OCI-LY1 (cell line): ENCODE data around the gene PIGZ.

Source experiments
- H2AFZ ChIP-seq: fragments of 200-600 bp; sonication (generic), shearing (Covaris generic); 2 replicates; pipeline ENCODE4 v1.6.0; 2014; ENCODE audit warnings: antibody characterized with exemption, mild to moderate bottlenecking, low read length
- H3F3A ChIP-seq: fragments of 200-600 bp; sonication (generic), shearing (Covaris generic); 2 replicates; pipeline ENCODE4 v1.6.0; 2014; ENCODE audit warnings: mild to moderate bottlenecking, antibody characterized with exemption, low read length, moderate library complexity; ENCODE audit not compliant: insufficient read depth
- H3K27ac ChIP-seq: fragments of 200-600 bp; sonication (generic); 2 replicates; pipeline ENCODE4 v1.5.1; 2014; ENCODE audit warnings: low read length, mixed run types, mild to moderate bottlenecking, low read depth; ENCODE audit not compliant: poor library complexity, severe bottlenecking
- H3K27me3 ChIP-seq: fragments of 200-600 bp; sonication (generic); 2 replicates; pipeline ENCODE4 v1.6.0; 2014; ENCODE audit warnings: antibody characterized with exemption, mild to moderate bottlenecking, low read length, moderate library complexity; ENCODE audit not compliant: insufficient read depth
- H3K36me3 ChIP-seq: fragments of 200-600 bp; sonication (generic); 2 replicates; pipeline ENCODE4 v1.6.1; 2014; ENCODE audit warnings: mild to moderate bottlenecking, antibody characterized with exemption, low read length, moderate library complexity, mixed read lengths; ENCODE audit not compliant: insufficient read depth
- H3K4me1 ChIP-seq: fragments of 200-600 bp; sonication (generic); 2 replicates; pipeline ENCODE4 v1.5.1; 2014; ENCODE audit warnings: mild to moderate bottlenecking, low read length, moderate library complexity; ENCODE audit not compliant: insufficient read depth, severe bottlenecking
- H3K4me2 ChIP-seq: fragments of 200-600 bp; sonication (generic), shearing (Covaris generic); 2 replicates; pipeline ENCODE4 v1.6.1; 2014; ENCODE audit warnings: low read length
- H3K4me3 ChIP-seq: fragments of 200-600 bp; sonication (generic); 2 replicates; pipeline ENCODE4 v1.5.1; 2014; ENCODE audit warnings: low read length, low read depth, mild to moderate bottlenecking, mixed read lengths; ENCODE audit not compliant: poor library complexity, severe bottlenecking
- H3K79me2 ChIP-seq: fragments of 200-600 bp; shearing (Covaris generic); 2 replicates; pipeline ENCODE4 v1.6.1; 2016; ENCODE audit warnings: mixed run types, low read length, mixed read lengths; ENCODE audit not compliant: insufficient read depth
- H3K9ac ChIP-seq: fragments of 200-600 bp; sonication (generic), shearing (Covaris generic); 2 replicates; pipeline ENCODE4 v1.6.1; 2014; ENCODE audit warnings: mild to moderate bottlenecking, low read length, mixed read lengths
- H3K9me2 ChIP-seq: fragments of 200-600 bp; sonication (generic), shearing (Covaris generic); 2 replicates; pipeline ENCODE4 v1.6.1; 2014; ENCODE audit warnings: low read depth, mild to moderate bottlenecking, low read length, mixed read lengths
- H3K9me3 ChIP-seq: fragments of 200-600 bp; shearing (Covaris generic); 2 replicates; pipeline ENCODE4 v1.6.1; 2014; ENCODE audit warnings: low read length, mixed read lengths
- H4K20me1 ChIP-seq: fragments of 200-600 bp; sonication (generic), shearing (Covaris generic); 2 replicates; pipeline ENCODE4 v1.6.0; 2016; ENCODE audit warnings: mild to moderate bottlenecking, low read length; ENCODE audit not compliant: insufficient read depth
- EZH2 ChIP-seq: fragments of 200-600 bp; sonication (generic), shearing (Covaris generic); IDR thresholded peaks from 2 replicates; pipeline ENCODE4 v1.8.0; 2017; ENCODE audit warnings: borderline replicate concordance, mixed run types, mild to moderate bottlenecking, antibody characterized with exemption, low read length, moderate library complexity, mixed read lengths
- TF ChIP-seq, protein P1 (sequence below): fragments of 200-600 bp; sonication (generic), shearing (Covaris generic); IDR thresholded peaks from 2 replicates; pipeline ENCODE4 v1.5.1; 2017; ENCODE audit warnings: mild to moderate bottlenecking, antibody characterized with exemption, low read length, moderate library complexity, mixed read lengths

Gene PIGZ

DNA sequence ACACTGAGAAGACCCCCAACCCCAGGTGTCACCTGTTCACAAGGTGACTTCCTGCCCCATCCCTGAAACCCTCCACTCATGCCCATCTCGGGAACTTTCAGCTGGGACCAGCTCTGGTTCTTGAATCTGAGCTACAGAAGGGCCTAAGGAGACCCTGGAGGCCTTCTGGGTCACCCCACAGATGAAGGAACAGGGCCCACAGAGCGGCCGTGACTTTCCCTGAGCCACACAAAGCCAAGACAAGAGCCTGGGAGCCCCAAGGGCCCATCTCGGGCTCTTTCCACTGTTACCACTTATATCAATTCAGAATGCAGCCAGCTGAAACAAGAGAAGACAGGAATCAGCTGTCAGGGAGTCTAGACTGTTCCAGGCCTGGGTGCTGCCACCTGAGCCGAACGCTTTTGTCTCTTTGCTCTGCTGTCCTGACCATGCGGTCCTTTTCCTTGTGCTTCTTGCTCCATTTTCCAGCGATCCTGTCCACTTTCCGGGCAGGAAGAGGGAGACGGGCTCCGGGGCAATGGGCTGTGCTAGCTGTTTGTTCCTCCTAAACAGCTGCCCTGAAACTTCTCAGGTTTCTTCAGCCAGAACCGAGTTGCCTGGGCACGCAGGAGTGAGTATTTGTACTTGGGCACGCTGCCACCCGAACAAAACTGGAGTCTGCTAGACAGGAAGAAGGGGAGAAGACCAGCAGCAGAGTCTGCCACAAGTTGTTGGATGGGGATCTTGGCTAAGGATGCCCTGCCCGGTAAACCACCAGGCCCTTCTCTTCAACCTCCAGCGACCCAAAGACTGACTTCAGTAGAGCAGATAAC, 28.0 kb upstream of the PIGZ start:
- no peaks in the 10 kb centered on the region for H3F3A ChIP-seq
- no peaks in the 10 kb centered on the region; the same call in 1 of the 2 replicates for H3K36me3 ChIP-seq
- no peak overlapping the region for H3K4me3 ChIP-seq
- TF ChIP-seq, protein P1, sequence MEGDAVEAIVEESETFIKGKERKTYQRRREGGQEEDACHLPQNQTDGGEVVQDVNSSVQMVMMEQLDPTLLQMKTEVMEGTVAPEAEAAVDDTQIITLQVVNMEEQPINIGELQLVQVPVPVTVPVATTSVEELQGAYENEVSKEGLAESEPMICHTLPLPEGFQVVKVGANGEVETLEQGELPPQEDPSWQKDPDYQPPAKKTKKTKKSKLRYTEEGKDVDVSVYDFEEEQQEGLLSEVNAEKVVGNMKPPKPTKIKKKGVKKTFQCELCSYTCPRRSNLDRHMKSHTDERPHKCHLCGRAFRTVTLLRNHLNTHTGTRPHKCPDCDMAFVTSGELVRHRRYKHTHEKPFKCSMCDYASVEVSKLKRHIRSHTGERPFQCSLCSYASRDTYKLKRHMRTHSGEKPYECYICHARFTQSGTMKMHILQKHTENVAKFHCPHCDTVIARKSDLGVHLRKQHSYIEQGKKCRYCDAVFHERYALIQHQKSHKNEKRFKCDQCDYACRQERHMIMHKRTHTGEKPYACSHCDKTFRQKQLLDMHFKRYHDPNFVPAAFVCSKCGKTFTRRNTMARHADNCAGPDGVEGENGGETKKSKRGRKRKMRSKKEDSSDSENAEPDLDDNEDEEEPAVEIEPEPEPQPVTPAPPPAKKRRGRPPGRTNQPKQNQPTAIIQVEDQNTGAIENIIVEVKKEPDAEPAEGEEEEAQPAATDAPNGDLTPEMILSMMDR, result no peak
- no peak for TF ChIP-seq EZH2
- peaks cover 4% of the 10 kb centered on the region for H3K4me1 ChIP-seq
- no peaks in the 10 kb centered on the region for H3K9me3 ChIP-seq
- H2AFZ ChIP-seq, result no peak overlapping the region
- H3K9ac ChIP-seq, result no peak overlapping the region
- no peaks in the 10 kb centered on the region for H3K27me3 ChIP-seq
- no peaks in the 10 kb centered on the region for H3K9me2 ChIP-seq
- no peaks in the 10 kb centered on the region for H4K20me1 ChIP-seq
- no peak overlapping the region for H3K27ac ChIP-seq
- H3K79me2 ChIP-seq, result no peaks in the 10 kb centered on the region
- no peak overlapping the region for H3K4me2 ChIP-seq

DNA sequence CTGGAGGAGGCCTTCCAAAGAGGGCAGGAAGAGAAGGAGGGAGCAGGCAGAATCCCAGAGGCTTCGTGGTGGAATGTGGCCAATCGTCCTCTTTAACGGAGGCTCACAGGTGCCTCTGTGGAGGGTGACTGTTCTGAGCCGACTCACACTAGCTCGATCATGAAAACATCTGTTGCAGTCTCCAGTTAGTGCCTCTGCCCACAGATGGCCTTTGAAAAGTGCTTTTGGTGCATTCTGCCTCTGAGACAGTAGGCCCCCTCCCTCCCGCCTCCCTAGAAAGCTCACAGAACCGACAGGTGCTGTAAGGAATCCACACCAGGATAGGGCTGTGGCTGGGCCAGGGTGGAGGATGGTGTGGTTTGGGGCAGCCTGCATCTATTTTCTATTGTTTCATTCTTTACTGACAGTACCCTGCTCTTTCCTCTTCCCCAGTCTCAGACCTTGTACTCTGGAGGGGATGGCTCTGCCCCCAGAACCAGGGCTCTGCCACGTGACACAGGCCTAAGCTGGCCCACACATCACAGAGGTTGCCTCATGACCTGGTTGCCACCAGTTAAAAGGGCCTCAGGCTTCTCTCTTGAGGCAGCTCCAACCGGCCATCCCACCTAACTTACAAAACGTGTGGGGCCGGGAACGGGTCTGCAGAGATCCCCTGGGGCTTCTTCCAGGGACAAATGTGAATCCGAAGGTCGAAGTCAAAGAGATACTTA, 27.2 kb upstream of the PIGZ start:
- no peaks in the 10 kb centered on the region for H3K4me1 ChIP-seq
- no peaks in the 10 kb centered on the region for H3F3A ChIP-seq
- no peak overlapping the region for H3K27ac ChIP-seq
- H2AFZ ChIP-seq, result no peak overlapping the region
- no peak for TF ChIP-seq EZH2
- TF ChIP-seq, protein P1, result no peak
- no peaks in the 10 kb centered on the region for H3K9me3 ChIP-seq
- H3K27me3 ChIP-seq, result no peaks in the 10 kb centered on the region
- H3K4me2 ChIP-seq, result no peak overlapping the region
- H3K36me3 ChIP-seq, result no peaks in the 10 kb centered on the region; the same call in 1 of the 2 replicates
- H3K9me2 ChIP-seq, result no peaks in the 10 kb centered on the region
- H4K20me1 ChIP-seq, result no peaks in the 10 kb centered on the region
- no peak overlapping the region for H3K4me3 ChIP-seq
- H3K9ac ChIP-seq, result no peak overlapping the region
- H3K79me2 ChIP-seq, result no peaks in the 10 kb centered on the region

DNA sequence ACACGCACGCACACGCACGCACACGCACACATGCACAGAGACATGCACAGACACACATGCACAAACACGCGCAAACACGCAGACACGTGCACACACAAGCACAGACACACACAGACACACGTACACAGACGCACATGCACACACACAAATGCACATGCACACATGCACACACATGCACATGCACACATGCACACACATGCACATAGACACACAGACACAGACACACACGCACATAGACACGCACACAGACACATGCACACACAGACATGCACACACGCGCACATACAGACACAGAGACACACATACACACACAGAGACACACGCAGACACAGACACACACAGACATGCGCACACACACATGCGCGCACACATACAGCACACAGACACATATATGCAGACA, 26.4 kb upstream of the PIGZ start:
- no peaks in the 10 kb centered on the region for H3K9me2 ChIP-seq
- H4K20me1 ChIP-seq, result no peaks in the 10 kb centered on the region
- H3K9ac ChIP-seq, result no peak overlapping the region
- H3K9me3 ChIP-seq, result no peaks in the 10 kb centered on the region
- H3K4me1 ChIP-seq, result no peaks in the 10 kb centered on the region
- TF ChIP-seq, protein P1, result no peak
- TF ChIP-seq EZH2, result no peak
- no peaks in the 10 kb centered on the region for H3K79me2 ChIP-seq
- H3K27me3 ChIP-seq, result peaks cover 2% of the 10 kb centered on the region; the same call in 1 of the 2 replicates
- no peak overlapping the region for H3K27ac ChIP-seq
- no peaks in the 10 kb centered on the region for H3F3A ChIP-seq
- H3K36me3 ChIP-seq, result no peaks in the 10 kb centered on the region; the same call in 1 of the 2 replicates
- H3K4me3 ChIP-seq, result no peak overlapping the region
- no peak overlapping the region for H3K4me2 ChIP-seq
- H2AFZ ChIP-seq, result no peak overlapping the region
